PC-3 (cell line): ENCODE measurements around the gene MKX. TPM values are rescaled to one million over a fixed set of nuclear protein-coding genes. Genes with fewer than 3 reads are reported as not detected.

Experiments
- ATAC-seq: fragments of 200-7000 bp; cut with Tn5 transposase; 2 replicates; pipeline ENCODE4 v1.9.1; 2020; ENCODE audit warnings: mild to moderate bottlenecking, moderate library complexity
- BruUV-seq: library from RNA; stranded (reverse); fragments of 400-500 nt; replicated peaks from 2 replicates; lab custom pipeline; 2021; lab: Mats Ljungman, UMichigan
- CTCF ChIA-PET: fragments of 300-600 bp; sonication (Branson Sonifier 250); formaldehyde crosslinking; loops from one replicate; lab custom pipeline; 2022; ENCODE audit warnings: antibody characterized with exemption; lab: Charles Lee
- POLR2A ChIA-PET: fragments of 300-600 bp; sonication (Branson Sonifier 250); formaldehyde crosslinking; loops from one replicate; lab custom pipeline; 2022; ENCODE audit warnings: antibody characterized with exemption; ENCODE audit not compliant: unreplicated experiment; lab: Charles Lee
- DNase-seq: peaks from one replicate; pipeline ENCODE4 v3.0.0-alpha.2; 2015
- H2AFZ ChIP-seq: fragments of 300-600 bp; sonication (generic); 2 replicates; pipeline ENCODE4 v1.6.0; 2016; ENCODE audit warnings: antibody characterized with exemption, low read length
- H3F3A ChIP-seq: fragments of 300-600 bp; sonication (generic); one replicate; pipeline ENCODE4 v1.6.0; 2017; ENCODE audit warnings: antibody characterized with exemption, low read length, control low read depth, mild to moderate bottlenecking; ENCODE audit not compliant: unreplicated experiment
- H3K27ac ChIP-seq: fragments of 300-600 bp; sonication (generic); 2 replicates; pipeline ENCODE4 v1.5.1; 2016; ENCODE audit warnings: mild to moderate bottlenecking, low read length
- H3K27me3 ChIP-seq: fragments of 300-600 bp; sonication (generic); 2 replicates; pipeline ENCODE4 v1.6.1; 2016; ENCODE audit warnings: low read length, mixed read lengths
- H3K36me3 ChIP-seq: fragments of 300-600 bp; sonication (generic); 2 replicates; pipeline ENCODE4 v1.6.1; 2016; ENCODE audit warnings: low read depth, mixed run types, low read length, mixed read lengths
- H3K4me1 ChIP-seq: fragments of 300-600 bp; sonication (generic); 2 replicates; pipeline ENCODE4 v1.5.1; 2016; ENCODE audit warnings: low read length; ENCODE audit not compliant: insufficient read depth
- H3K4me2 ChIP-seq: fragments of 300-600 bp; sonication (generic); 2 replicates; pipeline ENCODE4 v1.6.0; 2016; ENCODE audit warnings: low read length
- H3K4me3 ChIP-seq: fragments of 300-600 bp; sonication (generic); 2 replicates; pipeline ENCODE4 v1.5.1; 2016; ENCODE audit warnings: mild to moderate bottlenecking, low read length, mixed read lengths
- H3K79me2 ChIP-seq: fragments of 300-600 bp; sonication (generic); 2 replicates; pipeline ENCODE4 v1.6.1; 2017; ENCODE audit warnings: low read length, mixed read lengths
- H3K9ac ChIP-seq: fragments of 300-600 bp; sonication (generic); 2 replicates; pipeline ENCODE4 v1.6.0; 2016; ENCODE audit warnings: mild to moderate bottlenecking, low read length
- H3K9me2 ChIP-seq: fragments of 300-600 bp; sonication (generic); replicated peaks from 2 replicates; pipeline ENCODE4 v1.6.1; 2016; ENCODE audit warnings: mixed run types, low read length, mixed read lengths
- H3K9me3 ChIP-seq: fragments of 300-600 bp; sonication (generic); 2 replicates; pipeline ENCODE4 v1.6.1; 2016; ENCODE audit warnings: low read length, mixed read lengths
- H4K20me1 ChIP-seq: fragments of 300-600 bp; sonication (generic); 2 replicates; pipeline ENCODE4 v1.6.1; 2016; ENCODE audit warnings: low read length, mixed read lengths
- EZH2 ChIP-seq: fragments of 300-600 bp; sonication (generic); IDR thresholded peaks from one replicate; pipeline ENCODE4 v1.6.1; 2017; ENCODE audit warnings: antibody characterized with exemption, mild to moderate bottlenecking, low read length; ENCODE audit not compliant: unreplicated experiment
- EZH2phosphoT487 ChIP-seq: fragments of 300-600 bp; sonication (generic); IDR thresholded peaks from 2 replicates; pipeline ENCODE4 v1.6.1; 2018; ENCODE audit warnings: mild to moderate bottlenecking, antibody characterized with exemption, low read length, borderline replicate concordance
- intact Hi-C: fragments of 100-400 bp; cut with micrococcal nuclease; formaldehyde crosslinking; loops from 2 replicates; pipeline ENCODE4 v1.9.0; 2023
- total RNA-seq: library from RNA; depleted of rRNA; stranded (reverse); fragments of >200 nt; gene quantifications from 2 replicates; pipeline ENCODE4 v1.2.3, GENCODE V29; 2014
- TF ChIP-seq, protein P1 (sequence below): fragments of 300-600 bp; sonication (generic); conservative IDR thresholded peaks from 2 replicates; pipeline ENCODE4 v1.5.1; 2017; ENCODE audit warnings: antibody characterized with exemption, low read depth, mild to moderate bottlenecking, low read length

The MKX gene
- total RNA-seq, 1 experiment from 2014 or later = 3.5 TPM

- Histone ChIP-seq H3K36me3 (no peaks in the 10 kb centered on the region), H3K79me2 (no peaks in the 10 kb centered on the region), H3K4me1 (no peaks in the 10 kb centered on the region), H3K9ac (no peak overlapping the region), H2AFZ (no peak overlapping the region), H3K9me2 (no peaks in the 10 kb centered on the region), H4K20me1 (no peaks in the 10 kb centered on the region), H3K9me3 (no peaks in the 10 kb centered on the region), H3K4me3 (no peak overlapping the region), H3K27me3 (no peaks in the 10 kb centered on the region), H3F3A (no peaks in the 10 kb centered on the region), H3K4me2 (no peak overlapping the region), H3K27ac (no peak overlapping the region)
- ATAC-seq (no peak), DNase-seq (no peak)
- BruUV-seq = no TSS peak
- ChIA-PET POLR2A (interaction anchor here (0.6 kb wide), 1 partner anchor 11 kb away, joined by 3 read pairs; no protein-coding TSS in a partner anchor), CTCF (no interaction called here)
- intact Hi-C loops = no loop called here
- no peak for TF ChIP-seq EZH2
- TF ChIP-seq, protein P1, sequence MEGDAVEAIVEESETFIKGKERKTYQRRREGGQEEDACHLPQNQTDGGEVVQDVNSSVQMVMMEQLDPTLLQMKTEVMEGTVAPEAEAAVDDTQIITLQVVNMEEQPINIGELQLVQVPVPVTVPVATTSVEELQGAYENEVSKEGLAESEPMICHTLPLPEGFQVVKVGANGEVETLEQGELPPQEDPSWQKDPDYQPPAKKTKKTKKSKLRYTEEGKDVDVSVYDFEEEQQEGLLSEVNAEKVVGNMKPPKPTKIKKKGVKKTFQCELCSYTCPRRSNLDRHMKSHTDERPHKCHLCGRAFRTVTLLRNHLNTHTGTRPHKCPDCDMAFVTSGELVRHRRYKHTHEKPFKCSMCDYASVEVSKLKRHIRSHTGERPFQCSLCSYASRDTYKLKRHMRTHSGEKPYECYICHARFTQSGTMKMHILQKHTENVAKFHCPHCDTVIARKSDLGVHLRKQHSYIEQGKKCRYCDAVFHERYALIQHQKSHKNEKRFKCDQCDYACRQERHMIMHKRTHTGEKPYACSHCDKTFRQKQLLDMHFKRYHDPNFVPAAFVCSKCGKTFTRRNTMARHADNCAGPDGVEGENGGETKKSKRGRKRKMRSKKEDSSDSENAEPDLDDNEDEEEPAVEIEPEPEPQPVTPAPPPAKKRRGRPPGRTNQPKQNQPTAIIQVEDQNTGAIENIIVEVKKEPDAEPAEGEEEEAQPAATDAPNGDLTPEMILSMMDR = no peak
- TF ChIP-seq EZH2phosphoT487 = no peak
These were observed 7.1 kb upstream of the MKX start for GRCh38 chr10:27752673-27753237.

DNA sequence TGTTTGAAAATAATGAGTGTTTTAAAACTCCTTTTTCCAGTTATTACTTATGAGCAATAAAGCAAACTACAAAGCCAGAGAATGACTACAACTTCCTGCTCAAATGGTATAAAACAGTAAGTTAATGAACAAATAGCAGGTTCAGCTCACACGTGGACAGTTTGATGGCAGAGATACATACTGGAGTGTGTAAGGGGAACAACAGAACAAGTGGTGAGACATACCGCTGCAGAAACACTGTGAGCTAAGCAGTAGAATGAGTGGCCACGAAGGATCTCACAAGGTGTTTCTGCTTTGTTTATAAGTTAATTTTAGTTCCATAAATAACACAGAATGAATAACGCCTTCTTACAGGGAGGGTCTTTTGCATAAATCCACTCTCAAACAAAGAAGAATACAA is 3.0 kb upstream of the MKX start:
- intact Hi-C loops = no loop called here
- ChIA-PET POLR2A (no interaction called here), CTCF (no interaction called here)
- TF ChIP-seq EZH2phosphoT487 = no peak
- TF ChIP-seq, protein P1 = no peak
- TF ChIP-seq EZH2 = no peak
- no peaks in the 10 kb centered on the region for H3K9me3 ChIP-seq
- peaks cover 16% of the 10 kb centered on the region; the same call in 1 of the 2 replicates for H3K4me1 ChIP-seq
- H2AFZ ChIP-seq = no peak overlapping the region
- peaks cover 16% of the 10 kb centered on the region for H3K27me3 ChIP-seq
- H3K4me2 ChIP-seq = no peak overlapping the region
- H3K36me3 ChIP-seq = no peaks in the 10 kb centered on the region
- 0 out of 2 replicates have a peak, but pooled peaks have one; percentile 11 for ATAC-seq
- no TSS peak for BruUV-seq
- no peaks in the 10 kb centered on the region for H3F3A ChIP-seq
- no peaks in the 10 kb centered on the region for H4K20me1 ChIP-seq
- no peak overlapping the region for H3K27ac ChIP-seq
- H3K4me3 ChIP-seq = no peak overlapping the region
- H3K9ac ChIP-seq = no peak overlapping the region
- no peaks in the 10 kb centered on the region for H3K9me2 ChIP-seq
- no peaks in the 10 kb centered on the region for H3K79me2 ChIP-seq
- no peak for DNase-seq

GRCh38 chr10:27747096-27747451 is 1.5 kb upstream of the MKX start:
- DNase-seq (no peak), ATAC-seq (no peak)
- no peak overlapping the region for H3K4me2 ChIP-seq
- no peak overlapping the region for H2AFZ ChIP-seq
- no peak overlapping the region for H3K27ac ChIP-seq
- no peaks in the 10 kb centered on the region for H3F3A ChIP-seq
- H4K20me1 ChIP-seq = no peaks in the 10 kb centered on the region
- no peaks in the 10 kb centered on the region for H3K79me2 ChIP-seq
- H3K27me3 ChIP-seq = peaks cover 16% of the 10 kb centered on the region
- no TSS peak for BruUV-seq
- intact Hi-C loops = no loop called here
- peaks cover 16% of the 10 kb centered on the region; the same call in 1 of the 2 replicates for H3K4me1 ChIP-seq
- no peak for TF ChIP-seq EZH2phosphoT487
- ChIA-PET CTCF (no interaction called here), POLR2A (no interaction called here)
- no peaks in the 10 kb centered on the region for H3K36me3 ChIP-seq
- no peaks in the 10 kb centered on the region for H3K9me2 ChIP-seq
- H3K9ac ChIP-seq = no peak overlapping the region
- H3K4me3 ChIP-seq = no peak overlapping the region
- no peaks in the 10 kb centered on the region for H3K9me3 ChIP-seq
